Measurements from ENCODE around the gene PAX5. TPM values are rescaled to one million over a fixed set of nuclear protein-coding genes. Genes with fewer than 3 reads are reported as not detected.

Gene PAX5
- total and polyA plus RNA-seq, 4 donors = 0.08 to 2.3 (median 0.40) TPM

DNA sequence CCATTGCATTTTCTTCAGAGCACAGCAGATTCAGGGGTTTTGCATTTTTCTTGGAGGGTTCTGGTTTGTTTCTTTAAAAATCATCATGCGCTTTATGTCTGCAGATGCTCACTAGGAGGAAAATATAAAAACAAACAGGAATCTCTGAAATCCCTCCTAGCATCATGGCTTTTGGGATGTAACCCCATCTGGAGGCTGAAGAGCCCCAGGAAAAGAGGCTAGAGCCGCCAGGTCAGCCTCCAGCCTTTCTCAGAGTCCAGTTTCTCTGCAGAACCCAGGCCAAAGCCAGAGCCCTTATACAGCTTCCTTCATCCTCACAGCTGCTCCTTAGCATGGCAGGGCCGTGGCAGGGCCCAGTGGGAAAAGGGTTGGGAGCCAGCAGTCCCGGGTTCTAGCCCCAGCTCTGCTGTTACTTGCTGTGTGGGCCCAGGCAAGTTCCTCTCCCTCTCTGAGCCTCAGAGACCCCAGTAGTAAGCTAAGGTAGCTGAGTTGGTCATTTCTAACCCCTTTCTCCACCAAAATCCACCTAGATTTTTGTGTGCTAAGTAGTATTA, 62.1 kb downstream of the PAX5 start:
- DNase-seq (no peak), ATAC-seq (ENCODE audit: insufficient read depth, low FRiP score) (no peak)
- Histone ChIP-seq H3K27me3 (ENCODE audit: control insufficient read depth in 3 of 3, insufficient read depth in 3 of 3, low read length in 2 of 3) (peaks cover 0 to 3% (median 0%) of the 10 kb centered on the region in 3 donors), H3K4me1 (ENCODE audit: control insufficient read depth in 5 of 5, insufficient read depth in 5 of 5, low read length in 5 of 5) (no peaks in the 10 kb centered on the region), H3K9ac (ENCODE audit: insufficient read depth in 1 of 2, low read length in 2 of 2) (no peak overlapping the region), H3K4me3 (no peak overlapping the region), H3K27ac (ENCODE audit: low read depth in 1 of 2, low read length in 1 of 2) (no peak overlapping the region), H3K36me3 (ENCODE audit: control insufficient read depth in 4 of 4, insufficient read depth in 4 of 4, low read length in 4 of 4) (no peaks in the 10 kb centered on the region), H3K9me3 (ENCODE audit: control insufficient read depth in 4 of 4, insufficient read depth in 3 of 4, low read length in 3 of 4) (peaks cover 0 to 3% (median 0%) of the 10 kb centered on the region in 4 donors)
- TF ChIP-seq, protein P1, sequence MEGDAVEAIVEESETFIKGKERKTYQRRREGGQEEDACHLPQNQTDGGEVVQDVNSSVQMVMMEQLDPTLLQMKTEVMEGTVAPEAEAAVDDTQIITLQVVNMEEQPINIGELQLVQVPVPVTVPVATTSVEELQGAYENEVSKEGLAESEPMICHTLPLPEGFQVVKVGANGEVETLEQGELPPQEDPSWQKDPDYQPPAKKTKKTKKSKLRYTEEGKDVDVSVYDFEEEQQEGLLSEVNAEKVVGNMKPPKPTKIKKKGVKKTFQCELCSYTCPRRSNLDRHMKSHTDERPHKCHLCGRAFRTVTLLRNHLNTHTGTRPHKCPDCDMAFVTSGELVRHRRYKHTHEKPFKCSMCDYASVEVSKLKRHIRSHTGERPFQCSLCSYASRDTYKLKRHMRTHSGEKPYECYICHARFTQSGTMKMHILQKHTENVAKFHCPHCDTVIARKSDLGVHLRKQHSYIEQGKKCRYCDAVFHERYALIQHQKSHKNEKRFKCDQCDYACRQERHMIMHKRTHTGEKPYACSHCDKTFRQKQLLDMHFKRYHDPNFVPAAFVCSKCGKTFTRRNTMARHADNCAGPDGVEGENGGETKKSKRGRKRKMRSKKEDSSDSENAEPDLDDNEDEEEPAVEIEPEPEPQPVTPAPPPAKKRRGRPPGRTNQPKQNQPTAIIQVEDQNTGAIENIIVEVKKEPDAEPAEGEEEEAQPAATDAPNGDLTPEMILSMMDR (IDR thresholded peaks at IDR 0.05; ENCODE audit: control extremely low read depth, extremely low read depth) = no peak
- 73 to 82% methylated on average over 4 of the region's 4 CpGs for WGBS, 2 donors

DNA sequence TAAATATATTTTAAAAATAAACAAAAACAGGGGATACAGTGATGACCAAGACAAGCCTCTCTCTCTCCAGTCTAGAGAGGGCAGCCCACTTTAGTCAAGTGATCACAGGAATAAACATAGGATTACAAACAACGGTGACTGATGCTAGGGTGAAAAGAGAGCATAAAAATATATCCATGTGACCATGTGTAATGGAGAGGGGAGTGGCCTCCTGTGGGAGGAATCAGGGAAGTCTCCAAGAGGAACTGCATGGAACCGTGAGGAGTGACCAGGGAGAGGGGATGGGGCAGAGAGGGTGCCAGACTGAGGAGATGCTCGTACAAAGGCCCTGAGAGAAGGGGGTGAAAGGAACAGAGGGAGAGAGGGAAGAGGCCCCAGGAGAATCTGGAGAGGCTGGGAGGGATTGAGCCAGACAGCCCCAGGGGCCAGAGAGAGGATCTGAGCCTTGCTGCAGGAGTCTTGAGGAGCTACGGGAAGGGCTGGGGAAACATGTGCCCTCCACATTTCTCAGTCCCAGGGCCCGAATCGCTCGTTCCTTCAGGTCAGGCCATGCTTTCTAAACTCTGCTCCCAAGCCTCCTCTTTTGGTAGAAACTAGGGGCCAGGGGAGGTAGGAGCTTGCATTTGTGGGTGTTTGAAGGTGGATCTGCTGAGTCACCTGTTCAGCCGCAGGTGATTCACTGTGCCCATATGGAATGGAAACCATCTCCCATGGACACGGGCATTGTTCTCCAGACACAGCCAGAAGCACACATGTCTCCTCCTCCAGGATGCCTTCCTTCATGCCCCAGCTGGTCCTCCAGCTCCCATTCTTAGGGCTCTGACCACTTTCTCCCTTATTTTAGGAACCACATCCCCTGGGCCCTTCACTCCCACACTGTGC, 63.8 kb downstream of the PAX5 start:
- Histone ChIP-seq H3K27me3 (ENCODE audit: control insufficient read depth in 3 of 3, insufficient read depth in 3 of 3, low read length in 2 of 3) (no peaks in the 10 kb centered on the region), H3K36me3 (ENCODE audit: control insufficient read depth in 4 of 4, insufficient read depth in 4 of 4, low read length in 4 of 4) (no peaks in the 10 kb centered on the region), H3K4me1 (ENCODE audit: control insufficient read depth in 5 of 5, insufficient read depth in 5 of 5, low read length in 5 of 5) (no peaks in the 10 kb centered on the region), H3K4me3 (no peak overlapping the region), H3K27ac (ENCODE audit: low read depth in 1 of 2, low read length in 1 of 2) (no peak overlapping the region), H3K9ac (ENCODE audit: insufficient read depth in 1 of 2, low read length in 2 of 2) (no peak overlapping the region), H3K9me3 (ENCODE audit: control insufficient read depth in 4 of 4, insufficient read depth in 3 of 4, low read length in 3 of 4) (peaks cover 0 to 3% (median 0%) of the 10 kb centered on the region in 4 donors)
- TF ChIP-seq, protein P1 (IDR thresholded peaks at IDR 0.05; ENCODE audit: control extremely low read depth, extremely low read depth) = no peak
- WGBS, 2 donors = 65 to 75% methylated on average over 9 of the region's 9 CpGs
- DNase-seq (no peak), ATAC-seq (ENCODE audit: insufficient read depth, low FRiP score) (no peak)

DNA sequence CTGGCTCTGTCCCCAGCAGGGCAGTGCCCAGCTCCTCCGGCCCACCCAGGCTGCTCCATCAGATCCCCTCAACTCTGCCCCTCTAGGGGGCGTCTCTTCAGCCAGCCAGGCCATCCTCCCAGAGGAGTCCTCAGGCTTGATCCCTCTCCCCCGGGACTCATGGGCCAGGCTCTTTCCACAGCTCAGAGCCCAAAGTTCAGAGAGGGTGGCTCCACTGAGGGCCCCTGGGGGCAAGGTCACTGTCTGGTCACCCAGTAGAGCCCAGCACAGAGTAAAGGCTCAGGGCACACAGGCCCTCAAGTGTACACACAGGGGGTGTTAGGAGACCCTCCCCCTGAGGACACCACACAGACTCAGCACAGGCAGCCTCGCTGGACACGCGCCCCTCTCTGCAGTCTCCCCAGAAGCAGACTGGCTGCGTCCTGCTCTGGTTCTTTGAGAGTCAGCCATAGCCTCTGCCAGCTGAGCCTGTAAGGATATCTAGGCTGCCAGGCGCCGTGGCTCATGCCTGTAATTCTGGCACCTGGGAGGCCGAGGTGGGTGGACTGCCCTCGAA, 64.8 kb downstream of the PAX5 start:
- no peak overlapping the region for H3K4me3 ChIP-seq
- 78 to 88% methylated on average over 11 of the region's 11 CpGs for WGBS, 2 donors
- H3K27me3 ChIP-seq (ENCODE audit: control insufficient read depth in 3 of 3, insufficient read depth in 3 of 3, low read length in 2 of 3) = no peaks in the 10 kb centered on the region
- H3K9ac ChIP-seq (ENCODE audit: insufficient read depth in 1 of 2, low read length in 2 of 2) = no peak overlapping the region
- TF ChIP-seq, protein P1 (IDR thresholded peaks at IDR 0.05; ENCODE audit: control extremely low read depth, extremely low read depth) = no peak
- no peak for ATAC-seq (ENCODE audit: insufficient read depth, low FRiP score)
- no peaks in the 10 kb centered on the region for H3K9me3 ChIP-seq (ENCODE audit: control insufficient read depth in 4 of 4, insufficient read depth in 3 of 4, low read length in 3 of 4)
- H3K27ac ChIP-seq (ENCODE audit: low read depth in 1 of 2, low read length in 1 of 2) = no peak overlapping the region
- no peaks in the 10 kb centered on the region for H3K4me1 ChIP-seq (ENCODE audit: control insufficient read depth in 5 of 5, insufficient read depth in 5 of 5, low read length in 5 of 5)
- H3K36me3 ChIP-seq (ENCODE audit: control insufficient read depth in 4 of 4, insufficient read depth in 4 of 4, low read length in 4 of 4) = no peaks in the 10 kb centered on the region
- no peak for DNase-seq
